ENCODE results near the gene HIVEP3.
A peak's percentile ranks its signal among the peaks of the same experiment; 100 is the strongest.

Gene HIVEP3

DNA sequence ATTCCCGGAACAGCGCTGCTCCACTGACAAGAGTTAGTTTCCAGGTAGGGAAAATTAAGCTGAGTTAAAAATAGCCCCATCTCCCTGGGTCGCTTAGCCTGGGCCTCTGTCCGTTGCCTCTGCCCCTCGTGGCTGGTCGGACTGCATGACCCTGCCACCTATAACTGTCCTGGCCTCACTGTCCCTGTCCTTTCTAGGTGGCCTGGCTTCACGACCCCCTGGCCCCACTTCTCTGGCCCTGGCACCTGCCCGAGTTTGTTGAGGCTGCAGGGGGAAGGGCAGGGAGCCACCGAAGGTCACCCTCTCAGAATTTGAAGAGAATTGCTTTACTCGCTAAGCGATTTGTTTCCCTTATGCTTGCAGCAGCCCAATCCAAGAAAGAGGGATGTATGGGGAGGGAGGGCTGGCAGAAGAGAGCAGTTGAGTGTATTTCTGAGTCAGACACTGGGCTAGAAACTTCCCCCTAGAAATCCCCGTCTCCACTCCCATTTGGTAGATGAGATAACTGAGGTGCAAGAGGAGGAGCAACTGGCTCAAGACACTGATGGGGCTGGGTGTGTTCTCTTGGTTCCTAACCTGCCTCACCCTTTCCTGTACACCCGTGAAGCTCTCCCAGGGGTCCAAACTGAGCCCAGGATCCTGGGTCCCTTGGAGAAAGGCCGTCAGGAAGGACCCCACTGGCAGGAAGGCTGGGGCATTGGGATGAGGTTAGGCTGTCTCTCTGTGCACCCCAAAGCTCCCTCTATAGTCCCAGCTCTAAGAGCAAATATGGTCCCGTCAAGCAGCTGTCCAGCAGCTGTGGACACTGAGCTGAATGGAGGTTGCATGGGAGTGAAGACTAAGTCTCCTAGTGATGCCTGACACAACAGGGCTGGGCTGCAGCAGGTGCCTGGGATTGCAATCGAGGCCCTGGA, 431.3 kb downstream of the HIVEP3 start:
- no peak for DNase-seq

DNA sequence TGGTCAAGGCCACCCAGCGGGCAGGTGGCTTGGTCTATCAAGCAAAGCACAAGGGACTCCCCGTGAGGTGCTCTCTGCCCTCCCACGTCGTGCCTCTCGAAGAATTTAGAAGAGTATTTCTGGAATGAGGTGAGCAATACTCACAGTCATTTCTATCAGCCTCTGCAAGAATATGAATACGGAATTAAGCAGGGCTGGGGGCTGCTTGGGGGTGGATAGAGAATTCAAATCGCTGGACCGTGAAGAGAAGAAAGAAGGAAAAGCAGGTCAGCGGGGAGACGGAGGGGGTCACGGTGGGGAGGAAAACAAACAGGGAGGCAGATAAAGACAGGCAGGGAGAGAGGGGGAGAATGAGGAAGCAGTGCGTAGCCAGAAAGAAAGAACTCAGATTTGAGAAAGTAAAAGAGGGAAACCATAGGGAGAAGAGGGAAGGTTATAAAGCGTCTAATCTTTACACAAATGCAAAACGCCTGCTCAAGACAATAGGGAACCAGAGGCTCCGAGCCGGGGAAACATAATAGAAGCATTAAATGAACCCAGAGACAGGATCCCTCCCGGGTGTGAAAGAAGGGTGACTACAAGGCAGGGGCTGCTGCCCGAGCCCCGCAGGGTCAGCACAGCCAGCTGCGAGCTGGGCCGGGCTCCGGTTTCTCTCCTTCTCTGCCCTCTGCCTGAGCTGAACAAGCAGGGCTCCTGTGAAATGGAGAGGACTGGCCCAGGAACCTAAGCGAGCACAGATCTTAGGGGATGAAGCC, 432.2 kb downstream of the HIVEP3 start:
- no peak for DNase-seq

DNA sequence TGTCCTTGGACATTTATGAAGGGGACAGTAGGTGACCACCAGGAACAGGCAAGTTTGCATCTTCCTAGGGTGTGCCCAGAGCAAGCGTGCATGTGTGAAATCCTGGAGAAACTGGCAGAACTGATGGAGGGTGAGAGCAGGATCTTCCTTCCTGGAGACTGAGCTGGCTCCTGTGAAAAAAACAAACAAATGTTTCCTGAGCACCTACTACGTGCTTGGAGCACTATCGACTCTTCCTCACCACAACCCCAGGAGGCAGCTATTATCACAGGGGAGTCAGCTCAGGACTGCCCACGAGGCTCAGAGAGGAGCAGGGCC, 432.7 kb downstream of the HIVEP3 start:
- DNase-seq: no peak

DNA sequence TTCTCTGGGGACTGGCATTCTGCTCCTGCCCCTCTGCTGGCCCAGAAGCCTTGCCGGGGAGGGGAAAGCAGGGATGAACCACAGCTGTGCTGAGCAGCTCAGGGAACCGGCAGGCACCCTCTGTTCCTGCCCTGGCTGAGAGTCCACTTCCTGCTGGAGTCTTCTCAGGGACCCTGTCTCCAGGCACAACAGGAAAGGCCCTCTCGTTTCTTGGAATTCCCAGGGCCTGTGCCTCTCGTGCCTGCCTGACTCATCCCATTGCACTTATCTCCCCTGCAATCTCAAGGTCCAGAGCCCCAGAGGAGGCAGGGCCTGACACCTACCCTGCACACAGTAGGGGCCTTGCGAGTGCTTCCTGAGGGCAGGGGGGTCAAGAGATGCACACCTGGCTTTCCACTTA, 433.1 kb downstream of the HIVEP3 start:
- DNase-seq: no peak

DNA sequence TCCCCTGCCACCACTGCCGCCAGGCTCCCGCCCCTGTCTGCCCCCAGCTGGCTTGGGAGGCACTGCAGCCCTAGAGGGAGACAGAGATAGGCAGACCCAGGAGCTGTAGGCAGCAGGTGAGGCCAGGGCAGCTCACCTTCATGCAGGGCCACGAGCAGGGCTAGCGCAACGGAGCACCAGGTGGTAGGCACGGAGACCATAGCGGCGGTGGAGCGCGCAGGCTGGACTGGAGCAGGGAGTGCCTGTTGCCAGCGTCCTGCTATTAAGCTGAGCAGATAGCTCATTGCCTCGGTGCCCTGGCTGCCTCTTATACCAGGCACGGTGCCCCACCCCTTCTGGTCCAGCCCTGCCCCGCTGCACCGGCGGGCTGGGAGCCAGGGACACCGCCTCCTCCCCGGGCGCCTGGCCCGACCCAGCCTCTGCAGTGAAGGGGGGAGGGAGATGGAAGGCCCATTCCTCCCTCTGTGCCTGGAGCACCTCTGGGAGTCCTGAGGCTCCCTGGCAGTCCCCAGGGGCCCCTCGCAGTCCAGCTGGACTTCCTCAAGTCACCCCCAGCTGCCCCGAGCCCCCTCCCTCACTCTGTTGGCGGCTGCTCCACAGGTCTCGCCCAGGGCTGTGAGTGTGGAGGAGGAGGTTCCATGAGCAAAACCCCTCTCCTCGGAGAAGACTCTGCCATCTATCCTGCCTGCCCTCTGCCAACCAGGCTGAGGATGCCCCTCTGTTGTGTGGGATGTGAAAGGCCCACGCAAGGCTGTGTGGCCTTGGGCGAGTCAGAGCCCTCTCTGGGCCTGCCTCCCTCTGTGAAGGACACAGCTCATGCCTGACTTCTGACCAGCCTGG, 434.1 kb downstream of the HIVEP3 start, which contains the start of gene EDN2:
Gene EDN2, minus strand, starts transcription at position 282 of the 840 bp plus-strand sequence. Its CDS starts 82 bp downstream, at position 200.
- DNase-seq: no peak

DNA sequence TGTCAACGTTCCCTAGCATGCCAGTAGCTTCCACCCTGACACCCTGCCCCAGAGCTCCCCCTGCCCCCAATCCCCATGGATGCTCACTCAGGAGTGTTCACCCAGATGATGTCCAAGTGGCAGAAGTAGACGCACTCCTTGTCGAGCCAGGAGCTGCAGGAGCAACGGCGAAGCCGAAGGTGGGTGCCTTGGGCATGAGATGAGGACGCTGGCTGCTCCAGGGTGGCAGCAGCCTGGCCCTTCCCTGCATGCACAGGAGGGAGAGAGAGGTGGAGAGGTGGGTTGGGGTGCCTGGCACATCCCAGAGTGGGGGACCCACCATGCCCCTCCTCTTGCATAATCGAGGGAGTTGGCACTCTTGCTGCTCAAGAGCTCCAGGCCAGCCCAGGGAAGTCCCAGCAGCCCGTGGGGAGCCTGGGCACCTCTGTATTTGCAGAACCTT, 434.7 kb downstream of the HIVEP3 start:
- DNase-seq: no peak

DNA sequence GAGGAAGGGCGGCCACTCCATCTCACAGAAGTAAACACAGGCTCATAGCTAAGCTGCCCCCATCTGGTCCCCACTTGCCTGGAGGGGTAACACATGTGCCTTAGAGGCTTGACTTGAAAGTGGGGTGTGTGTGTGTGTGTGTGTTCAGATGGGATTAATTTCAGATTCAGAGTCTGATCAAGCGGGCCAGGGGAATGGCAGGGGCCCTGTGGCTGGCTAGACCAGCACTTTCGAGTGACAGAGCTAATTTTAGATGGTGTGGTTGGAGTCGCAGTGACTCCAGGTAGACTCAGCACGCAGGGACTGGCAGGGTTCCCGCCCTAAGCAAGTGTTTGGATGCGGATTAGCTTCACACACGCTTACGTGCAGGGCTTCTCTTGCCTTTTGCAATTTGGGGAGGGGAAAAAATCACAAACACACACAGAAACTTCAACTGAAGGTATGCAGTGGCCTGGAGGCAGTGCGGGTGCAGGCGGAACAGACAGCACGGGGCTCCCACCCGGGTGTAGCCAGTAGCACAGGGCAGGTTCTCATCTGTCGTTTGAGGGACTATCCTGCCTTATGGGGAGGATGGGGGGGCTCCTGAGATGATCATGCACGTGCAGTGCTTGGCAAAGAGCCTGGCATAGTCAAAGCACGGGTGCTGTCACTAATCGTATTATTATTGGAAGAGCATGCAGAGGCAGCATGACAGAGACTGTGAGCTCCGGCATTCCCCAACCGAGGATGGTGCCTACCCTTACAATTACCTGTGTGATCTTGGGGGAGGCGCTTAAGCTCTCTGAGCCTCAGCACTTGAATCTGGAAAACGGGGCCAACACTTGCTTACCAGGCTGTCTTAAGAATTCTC, 435.5 kb downstream of the HIVEP3 start:
- no peak for DNase-seq

DNA sequence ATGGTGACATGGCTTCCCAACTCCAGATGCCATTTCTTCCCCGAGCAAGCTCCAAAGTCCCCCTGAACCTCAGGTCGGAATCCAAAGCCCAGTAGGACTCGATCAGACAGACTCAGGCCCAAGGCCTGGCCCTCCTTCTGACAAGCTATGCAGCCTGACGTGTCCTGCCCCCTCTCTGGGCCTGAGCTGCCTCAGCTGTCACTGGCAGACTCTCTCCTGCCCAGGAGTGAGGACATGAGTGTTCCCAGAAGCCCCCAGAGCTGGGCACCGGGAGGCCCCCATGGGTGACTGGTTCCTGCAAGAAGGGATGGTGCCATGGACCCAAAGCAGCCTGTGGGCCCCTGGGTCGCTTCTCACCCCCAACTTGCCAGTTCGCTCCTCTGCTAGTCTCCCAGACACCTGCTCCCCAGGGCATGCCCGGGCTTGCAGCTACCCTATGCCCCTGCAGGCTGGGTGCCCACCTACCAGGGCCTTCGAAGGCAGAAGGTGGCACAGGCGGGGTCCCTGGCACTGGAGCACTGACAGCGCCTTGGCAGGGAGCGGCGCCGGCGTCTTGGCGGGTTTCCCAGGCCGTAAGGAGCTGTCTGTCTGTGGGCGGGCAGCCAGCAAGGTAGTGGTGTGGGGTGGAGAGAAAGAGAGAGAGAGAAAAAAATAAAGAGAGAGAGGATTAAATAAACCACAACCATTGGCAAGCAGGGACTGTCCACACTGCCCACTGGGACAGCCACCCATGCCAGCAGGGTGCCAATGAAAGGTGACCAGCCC, 436.5 kb downstream of the HIVEP3 start:
- no peak for DNase-seq

DNA sequence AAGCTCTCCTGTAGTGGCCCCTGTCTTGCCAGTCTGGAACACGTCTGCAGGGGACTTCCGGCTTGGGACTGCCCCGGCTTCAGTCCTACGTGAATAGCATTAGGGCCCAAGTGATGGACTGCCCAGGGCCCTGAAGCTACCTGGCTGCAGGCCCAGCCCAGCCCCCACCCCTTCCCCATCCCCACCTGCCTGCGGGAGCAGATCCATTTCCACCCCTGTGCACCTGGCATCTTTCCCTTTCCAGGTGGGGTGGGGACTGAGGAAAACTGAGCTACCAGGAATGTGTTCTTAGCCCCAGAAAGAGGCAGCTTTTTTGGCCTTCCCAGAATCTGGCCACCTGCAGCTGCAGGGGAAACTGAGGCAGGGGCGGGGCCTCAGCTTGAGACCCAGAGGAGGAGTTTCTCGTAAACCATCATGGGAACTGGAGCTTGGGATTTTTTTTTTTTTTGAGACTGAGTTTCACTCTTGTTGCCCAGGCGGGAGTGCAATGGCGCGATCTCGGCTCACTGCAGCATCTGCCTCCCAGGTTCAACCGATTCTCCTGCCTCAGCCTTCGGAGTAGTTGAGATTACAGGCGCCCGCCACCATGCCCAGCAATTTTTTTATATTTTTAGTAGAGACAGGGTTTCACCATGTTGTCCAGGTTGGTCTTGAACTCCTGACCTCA, 437.5 kb downstream of the HIVEP3 start:
- no peak for DNase-seq

DNA sequence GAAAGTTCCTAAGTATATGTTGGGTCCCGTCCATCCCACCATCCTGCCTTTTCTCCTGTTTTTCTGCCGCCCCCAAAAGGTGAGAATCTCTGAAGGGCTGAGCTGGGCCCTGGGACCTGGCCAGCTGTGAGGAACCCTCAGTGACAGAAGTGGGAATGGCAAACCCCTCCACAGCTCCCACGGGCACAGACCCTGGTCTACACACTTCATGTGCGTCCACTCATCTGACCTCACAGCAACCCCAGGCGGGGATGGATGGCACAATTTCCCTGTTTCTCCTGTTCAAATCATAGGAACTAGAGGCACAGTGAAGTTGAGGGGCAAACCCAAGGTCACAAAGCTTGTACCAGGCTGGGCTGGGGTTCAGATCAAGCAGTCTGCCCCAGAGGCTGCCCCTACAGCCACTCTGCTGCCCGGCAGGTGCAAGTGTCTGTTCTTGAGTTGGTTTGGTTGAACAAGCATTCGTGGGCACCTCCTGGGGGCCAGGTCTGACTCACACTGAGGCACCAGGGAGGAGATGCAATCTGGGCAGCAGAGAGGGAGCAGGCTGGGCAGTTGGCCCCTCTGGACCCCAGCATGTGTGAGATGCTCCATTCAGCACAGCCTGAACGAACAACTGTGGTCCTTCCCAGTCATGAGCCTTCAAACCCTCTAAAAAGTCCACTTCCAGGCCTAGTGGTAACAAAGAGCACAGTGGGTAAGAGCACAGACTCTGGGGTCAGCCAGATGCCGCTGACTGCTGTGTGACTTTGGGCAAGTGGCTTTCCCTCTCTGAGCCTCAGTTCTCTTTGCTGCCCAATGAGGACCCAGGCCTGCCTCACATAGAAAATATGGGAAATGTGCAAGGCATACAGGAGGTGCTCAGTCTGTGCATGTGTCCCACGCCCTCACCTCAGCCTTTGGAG, 438.3 kb downstream of the HIVEP3 start:
- no peak for DNase-seq

DNA sequence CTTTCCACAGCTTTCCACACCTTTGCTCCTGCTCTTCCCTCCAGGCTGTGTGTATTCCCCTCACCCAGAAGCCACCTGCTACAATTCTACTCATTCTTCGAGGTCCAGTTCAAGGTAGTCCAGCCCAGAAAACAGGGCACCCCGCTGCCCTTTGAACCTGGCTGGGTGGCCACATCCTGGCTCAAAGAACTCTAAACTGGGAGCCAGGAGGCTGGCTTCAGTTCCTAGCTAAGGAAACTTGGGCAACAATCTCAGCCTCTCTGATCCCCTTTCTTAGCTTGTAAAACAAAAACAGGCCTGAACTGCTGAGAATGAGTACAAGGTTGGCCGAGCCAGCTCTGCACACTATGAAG, 438.9 kb downstream of the HIVEP3 start:
- DNase-seq: no peak

DNA sequence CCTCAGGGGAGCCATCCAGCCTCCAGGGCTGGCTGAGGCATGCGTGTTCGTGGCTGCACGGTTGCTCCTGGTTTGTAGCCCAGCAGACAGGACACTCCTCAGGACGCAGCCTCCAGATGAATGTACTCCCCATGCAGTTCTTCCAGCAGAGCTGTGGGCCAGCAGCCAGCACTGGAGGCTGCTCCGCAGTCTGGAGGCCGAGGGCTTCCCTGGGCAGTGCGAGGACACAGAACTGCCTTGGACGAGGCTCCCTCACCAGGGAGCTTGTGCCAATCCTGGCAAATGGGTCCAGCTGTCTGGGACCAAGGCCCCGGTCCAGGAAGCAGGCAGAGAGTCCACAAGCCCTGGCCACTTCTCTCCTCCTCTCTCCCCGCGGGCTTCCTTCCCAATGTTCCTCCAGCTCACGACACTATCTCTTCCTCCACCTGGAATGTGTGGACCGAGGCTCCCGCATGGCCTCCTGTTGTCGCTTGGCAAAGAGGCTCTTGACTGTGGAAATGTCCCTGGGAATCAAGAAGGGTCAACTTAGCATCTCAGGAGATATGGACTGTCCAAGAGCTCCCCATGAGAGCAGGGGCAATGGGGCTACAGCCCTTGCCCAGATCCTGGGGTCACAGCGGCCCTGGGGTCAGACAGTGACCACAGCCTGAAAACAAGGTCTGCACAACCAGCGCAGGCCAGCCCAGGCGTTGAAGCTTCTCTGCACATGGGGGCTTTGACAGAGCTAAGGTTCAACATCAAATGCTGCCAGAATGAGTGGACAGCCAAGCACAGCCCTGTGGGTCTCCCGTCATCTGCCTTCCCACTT, 439.5 kb downstream of the HIVEP3 start:
- peak; percentile 74 for DNase-seq

DNA sequence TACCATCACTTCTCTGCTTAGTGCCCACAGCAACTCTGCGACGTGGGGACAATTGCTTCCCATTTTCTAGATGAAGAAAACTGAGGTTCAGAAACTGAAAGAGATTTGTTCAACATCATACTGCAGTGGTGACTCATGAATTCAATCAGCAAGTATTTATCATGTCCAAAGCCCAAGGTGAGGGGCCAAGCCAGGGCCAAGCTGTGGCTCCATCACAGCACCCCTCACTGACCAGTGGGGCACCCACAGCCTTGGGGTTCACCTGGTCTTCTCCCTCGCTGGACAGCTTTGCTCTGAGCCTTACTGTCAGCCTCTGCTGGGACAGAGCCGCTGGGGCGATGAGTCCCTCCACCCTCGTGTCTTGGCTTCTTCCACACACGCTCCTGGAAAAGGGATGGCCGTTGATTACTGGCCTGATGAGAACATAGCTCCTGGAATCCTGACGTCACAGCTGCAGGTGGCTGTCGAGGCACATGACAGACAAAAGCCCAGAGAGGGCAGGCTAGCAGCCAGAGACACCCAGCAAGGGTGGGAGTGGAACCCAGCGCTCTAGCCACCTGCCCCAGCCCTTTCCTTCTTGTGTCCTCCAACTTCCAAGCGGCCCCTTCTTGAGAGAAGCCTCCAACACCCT, 440.5 kb downstream of the HIVEP3 start:
- no peak for DNase-seq

DNA sequence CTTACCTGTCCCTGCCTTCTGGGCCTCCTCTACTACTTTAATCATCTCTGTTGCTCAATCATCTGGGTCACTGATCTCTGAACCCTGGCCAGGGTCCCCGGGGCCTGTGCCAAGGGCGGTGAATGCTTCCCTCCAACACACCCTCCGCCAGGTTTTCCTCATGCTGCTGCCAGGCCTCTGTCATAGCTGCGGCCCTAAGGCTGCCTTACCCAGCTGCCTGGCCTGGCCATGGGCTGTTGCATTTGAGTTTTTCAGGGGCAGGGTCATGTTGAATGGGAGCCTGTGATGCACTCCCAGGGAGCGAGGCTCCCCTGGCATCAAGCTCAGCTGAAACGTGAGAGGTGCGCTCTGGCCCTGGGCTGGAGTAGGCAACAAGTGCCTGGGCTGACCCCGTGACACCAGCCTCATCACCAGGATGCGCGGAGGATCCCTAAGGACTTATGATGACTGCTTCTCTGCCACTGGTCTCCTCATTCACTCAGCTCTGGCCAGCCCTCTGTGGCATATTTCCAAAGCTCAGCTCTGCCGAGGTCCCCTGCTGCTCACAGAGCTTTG, 441.8 kb downstream of the HIVEP3 start:
- no peak for DNase-seq

DNA sequence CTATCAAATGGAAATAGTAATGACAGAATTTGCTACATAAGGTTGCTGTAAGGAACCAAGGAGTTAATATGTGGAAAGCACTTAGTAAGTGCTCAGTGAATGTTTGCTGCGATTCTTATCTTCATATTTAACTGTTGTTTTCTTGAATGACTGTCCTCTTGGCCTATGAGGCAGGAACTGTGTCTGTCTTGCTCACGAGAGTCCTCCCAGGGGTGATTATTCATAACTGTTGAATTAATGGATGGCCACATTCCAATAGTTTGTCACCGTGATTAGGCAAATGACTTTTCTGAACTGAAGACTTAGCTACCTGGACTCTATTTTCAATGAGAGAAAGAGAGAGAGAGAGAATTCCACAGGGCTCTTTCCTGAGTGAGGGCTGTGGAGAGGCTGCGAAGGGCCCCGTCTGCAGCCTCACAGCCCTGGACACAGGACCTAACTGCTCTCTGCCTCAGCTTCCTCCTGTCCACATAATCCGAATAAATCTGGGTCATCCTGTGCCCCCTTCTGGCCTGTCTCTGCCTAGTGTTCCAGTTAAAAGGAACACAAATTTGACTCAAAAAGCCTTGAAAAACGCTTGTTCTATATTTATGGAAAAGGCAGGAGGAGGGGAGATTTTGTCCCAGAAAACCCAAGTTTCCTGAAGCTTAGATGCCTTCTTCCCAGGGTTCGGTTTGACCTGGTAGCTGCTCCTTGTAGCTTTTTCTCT, 442.7 kb downstream of the HIVEP3 start:
- DNase-seq: no peak

DNA sequence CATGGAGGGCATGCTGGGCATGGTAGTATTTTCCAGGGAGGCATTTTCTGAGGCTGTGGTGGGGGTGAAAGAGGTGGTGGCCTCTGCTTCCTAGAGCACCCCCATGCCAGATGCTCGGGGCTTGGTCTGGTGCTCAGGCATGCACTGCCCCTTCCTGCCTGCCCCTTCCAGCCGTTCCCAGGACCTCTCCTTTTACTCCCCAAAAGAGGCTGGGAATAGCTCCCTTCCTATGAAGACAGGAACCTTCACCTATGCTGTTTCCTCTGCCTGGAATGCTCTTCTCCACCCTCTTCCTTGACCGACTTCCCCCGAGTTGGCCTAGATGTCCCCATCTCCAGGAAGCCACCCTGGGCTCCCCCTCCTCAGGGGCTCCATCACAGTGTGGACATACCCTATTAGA, 443.4 kb downstream of the HIVEP3 start:
- DNase-seq: no peak

DNA sequence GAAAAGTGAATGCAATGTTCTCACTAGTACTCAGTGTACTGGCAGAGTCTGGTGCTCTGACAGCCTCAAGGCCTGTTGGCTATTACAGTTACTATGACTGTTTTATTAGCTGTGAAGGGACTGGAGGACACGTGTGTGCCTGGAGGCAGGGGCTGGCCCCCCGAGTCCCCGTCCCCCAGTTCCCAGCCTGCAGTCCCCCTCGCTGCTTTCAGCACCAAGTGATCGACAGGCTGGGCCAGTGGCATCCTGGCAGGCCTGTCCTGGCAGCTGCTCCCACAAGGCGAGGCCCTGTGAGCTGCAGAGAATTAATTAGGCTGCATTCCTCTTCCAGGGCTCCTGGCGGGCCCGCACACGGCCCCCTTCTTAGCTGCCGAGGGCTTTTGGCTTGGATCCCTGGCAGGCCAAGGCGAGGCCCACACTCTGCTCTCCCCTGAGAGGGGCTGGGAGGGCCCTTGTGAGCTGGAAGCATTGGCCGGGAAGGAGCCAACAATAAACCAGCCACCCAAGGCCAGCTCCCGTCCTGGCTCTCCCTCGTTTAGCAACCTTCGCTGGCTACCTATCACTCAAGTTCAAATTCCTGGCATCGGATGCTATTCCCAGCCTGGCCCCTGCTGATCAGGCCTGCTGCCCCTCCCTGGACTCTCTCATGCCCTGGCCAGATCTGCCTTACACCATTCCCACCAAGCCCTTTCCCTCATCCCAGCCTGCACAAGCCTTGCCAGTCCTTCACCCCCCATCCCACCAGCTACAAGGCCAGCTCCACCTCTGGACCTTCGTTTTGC, 444.0 kb downstream of the HIVEP3 start:
- DNase-seq: peak; percentile 84

All from femur (tissue), 1 donor.